Measurements from ENCODE around the gene KRT85. TPM values are rescaled to one million over a fixed set of nuclear protein-coding genes. Genes with fewer than 3 reads are reported as not detected.

The KRT85 gene
- total and polyA plus RNA-seq, 10 of the 15 experiments (the other 5 are each of a cell fraction or from before 2014, with no cell fraction given) = 0.05 to 0.18 (median 0.11) TPM; not detected in 6

DNA sequence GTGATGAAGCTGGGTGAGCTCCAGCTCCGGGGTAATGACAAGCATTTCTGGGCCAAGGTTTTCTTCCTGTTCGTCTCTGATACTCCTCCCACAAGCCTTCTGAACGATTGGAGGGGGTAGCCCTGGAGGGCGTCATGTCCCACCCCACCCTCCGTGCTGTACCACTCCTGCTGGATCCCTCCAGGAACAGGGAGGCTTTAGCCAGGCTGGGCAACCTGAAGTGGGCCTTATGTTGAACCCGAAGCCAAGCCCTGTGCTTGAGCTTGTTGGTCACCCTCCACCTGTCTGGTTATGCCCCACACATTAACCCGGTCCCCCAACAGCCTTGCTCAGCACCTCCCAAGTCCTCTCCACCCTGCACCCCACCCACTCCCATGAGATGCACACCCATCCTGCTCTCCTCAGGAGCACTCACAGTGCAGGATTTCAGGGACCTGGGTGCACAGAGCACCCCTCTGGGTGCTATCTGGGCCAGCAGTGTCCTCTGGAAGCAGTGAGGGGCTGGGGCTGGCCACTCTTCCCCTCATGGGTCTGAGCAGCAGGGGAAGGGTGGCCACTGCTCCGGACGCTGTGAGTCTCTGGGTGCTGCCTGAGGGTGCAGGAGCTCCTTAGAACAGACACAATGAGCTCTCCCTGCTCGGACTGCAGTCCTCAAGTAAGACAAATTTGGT is 39.3 kb downstream of the KRT85 start:
- TF ChIP-seq, protein P1, sequence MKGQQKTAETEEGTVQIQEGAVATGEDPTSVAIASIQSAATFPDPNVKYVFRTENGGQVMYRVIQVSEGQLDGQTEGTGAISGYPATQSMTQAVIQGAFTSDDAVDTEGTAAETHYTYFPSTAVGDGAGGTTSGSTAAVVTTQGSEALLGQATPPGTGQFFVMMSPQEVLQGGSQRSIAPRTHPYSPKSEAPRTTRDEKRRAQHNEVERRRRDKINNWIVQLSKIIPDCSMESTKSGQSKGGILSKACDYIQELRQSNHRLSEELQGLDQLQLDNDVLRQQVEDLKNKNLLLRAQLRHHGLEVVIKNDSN (IDR thresholded peaks at IDR 0.05; ENCODE audit: borderline replicate concordance, extremely low read length, insufficient read depth, low read depth, low read length) = no peak
- TF ChIP-seq NFXL1 (IDR thresholded peaks at IDR 0.05; ENCODE audit: borderline replicate concordance) (no peak), NFIC (IDR thresholded peaks at IDR 0.05; ENCODE audit: low read depth, low read length) (no peak), ESRRA (IDR thresholded peaks at IDR 0.05; ENCODE audit: low read length) (no peak), RUNX3 (IDR thresholded peaks at IDR 0.05; ENCODE audit: low read length) (no peak), NR2F1 (conservative IDR thresholded peaks at IDR 0.05) (no peak), STAT1 (conservative IDR thresholded peaks at IDR 0.05) (no peak)
- TF ChIP-seq, protein P2, sequence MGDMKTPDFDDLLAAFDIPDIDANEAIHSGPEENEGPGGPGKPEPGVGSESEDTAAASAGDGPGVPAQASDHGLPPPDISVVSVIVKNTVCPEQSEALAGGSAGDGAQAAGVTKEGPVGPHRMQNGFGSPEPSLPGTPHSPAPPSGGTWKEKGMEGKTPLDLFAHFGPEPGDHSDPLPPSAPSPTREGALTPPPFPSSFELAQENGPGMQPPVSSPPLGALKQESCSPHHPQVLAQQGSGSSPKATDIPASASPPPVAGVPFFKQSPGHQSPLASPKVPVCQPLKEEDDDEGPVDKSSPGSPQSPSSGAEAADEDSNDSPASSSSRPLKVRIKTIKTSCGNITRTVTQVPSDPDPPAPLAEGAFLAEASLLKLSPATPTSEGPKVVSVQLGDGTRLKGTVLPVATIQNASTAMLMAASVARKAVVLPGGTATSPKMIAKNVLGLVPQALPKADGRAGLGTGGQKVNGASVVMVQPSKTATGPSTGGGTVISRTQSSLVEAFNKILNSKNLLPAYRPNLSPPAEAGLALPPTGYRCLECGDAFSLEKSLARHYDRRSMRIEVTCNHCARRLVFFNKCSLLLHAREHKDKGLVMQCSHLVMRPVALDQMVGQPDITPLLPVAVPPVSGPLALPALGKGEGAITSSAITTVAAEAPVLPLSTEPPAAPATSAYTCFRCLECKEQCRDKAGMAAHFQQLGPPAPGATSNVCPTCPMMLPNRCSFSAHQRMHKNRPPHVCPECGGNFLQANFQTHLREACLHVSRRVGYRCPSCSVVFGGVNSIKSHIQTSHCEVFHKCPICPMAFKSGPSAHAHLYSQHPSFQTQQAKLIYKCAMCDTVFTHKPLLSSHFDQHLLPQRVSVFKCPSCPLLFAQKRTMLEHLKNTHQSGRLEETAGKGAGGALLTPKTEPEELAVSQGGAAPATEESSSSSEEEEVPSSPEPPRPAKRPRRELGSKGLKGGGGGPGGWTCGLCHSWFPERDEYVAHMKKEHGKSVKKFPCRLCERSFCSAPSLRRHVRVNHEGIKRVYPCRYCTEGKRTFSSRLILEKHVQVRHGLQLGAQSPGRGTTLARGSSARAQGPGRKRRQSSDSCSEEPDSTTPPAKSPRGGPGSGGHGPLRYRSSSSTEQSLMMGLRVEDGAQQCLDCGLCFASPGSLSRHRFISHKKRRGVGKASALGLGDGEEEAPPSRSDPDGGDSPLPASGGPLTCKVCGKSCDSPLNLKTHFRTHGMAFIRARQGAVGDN (IDR thresholded peaks at IDR 0.05) = no peak
- TF ChIP-seq, protein P3, sequence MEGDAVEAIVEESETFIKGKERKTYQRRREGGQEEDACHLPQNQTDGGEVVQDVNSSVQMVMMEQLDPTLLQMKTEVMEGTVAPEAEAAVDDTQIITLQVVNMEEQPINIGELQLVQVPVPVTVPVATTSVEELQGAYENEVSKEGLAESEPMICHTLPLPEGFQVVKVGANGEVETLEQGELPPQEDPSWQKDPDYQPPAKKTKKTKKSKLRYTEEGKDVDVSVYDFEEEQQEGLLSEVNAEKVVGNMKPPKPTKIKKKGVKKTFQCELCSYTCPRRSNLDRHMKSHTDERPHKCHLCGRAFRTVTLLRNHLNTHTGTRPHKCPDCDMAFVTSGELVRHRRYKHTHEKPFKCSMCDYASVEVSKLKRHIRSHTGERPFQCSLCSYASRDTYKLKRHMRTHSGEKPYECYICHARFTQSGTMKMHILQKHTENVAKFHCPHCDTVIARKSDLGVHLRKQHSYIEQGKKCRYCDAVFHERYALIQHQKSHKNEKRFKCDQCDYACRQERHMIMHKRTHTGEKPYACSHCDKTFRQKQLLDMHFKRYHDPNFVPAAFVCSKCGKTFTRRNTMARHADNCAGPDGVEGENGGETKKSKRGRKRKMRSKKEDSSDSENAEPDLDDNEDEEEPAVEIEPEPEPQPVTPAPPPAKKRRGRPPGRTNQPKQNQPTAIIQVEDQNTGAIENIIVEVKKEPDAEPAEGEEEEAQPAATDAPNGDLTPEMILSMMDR (IDR thresholded peaks at IDR 0.05 in 2 of 3, conservative IDR thresholded peaks at IDR 0.05 in 1 of 3; ENCODE audit: control insufficient read depth in 2 of 3, extremely low read depth in 1 of 3, insufficient read depth in 1 of 3, low read depth in 3 of 3, low read length in 3 of 3) = no peak
- POLR2A ChIA-PET = no interaction called here
- Histone ChIP-seq H3K36me3 (ENCODE audit: control insufficient read depth in 2 of 2, insufficient read depth in 2 of 2, low read length in 1 of 2) (no peaks in the 10 kb centered on the region), H3K9ac (ENCODE audit: control insufficient read depth, insufficient read depth, low read length) (no peak overlapping the region), H3K27me3 (replicated peaks in 1 of 2; ENCODE audit: control insufficient read depth in 2 of 2, insufficient read depth in 2 of 2, low read length in 1 of 2) (peaks cover 0 to 4% of the 10 kb centered on the region in 2 experiments; a peak in 2 of 4 replicates), H3K79me2 (ENCODE audit: control insufficient read depth, insufficient read depth, low read length) (no peaks in the 10 kb centered on the region), H4K20me1 (ENCODE audit: control insufficient read depth, insufficient read depth) (no peaks in the 10 kb centered on the region), H3K27ac (ENCODE audit: control insufficient read depth, insufficient read depth) (no peak overlapping the region), H3K4me2 (ENCODE audit: control insufficient read depth, insufficient read depth) (no peak overlapping the region), H3K4me3 (no peak overlapping the region), H3K4me1 (ENCODE audit: control insufficient read depth, insufficient read depth, low read length) (peaks cover 7% of the 10 kb centered on the region), H2AFZ (ENCODE audit: control insufficient read depth, low read depth, low read length) (no peak overlapping the region), H3K9me3 (replicated peaks; ENCODE audit: control insufficient read depth, insufficient read depth, low read length) (no peaks in the 10 kb centered on the region)
- FAIRE-seq (no peak), DNase-seq (ENCODE audit: low read depth, low spot score) (no peak), ATAC-seq (no peak; the same call in 2 of the 3 replicates)
- intact Hi-C loops (cut with micrococcal nuclease; ENCODE audit: unreplicated experiment) (loop anchor here (1.0 to 10.0 kb wide), 3 partner anchors 49 to 171 kb away; no protein-coding TSS in a partner anchor), in situ Hi-C loops (cut with MboI) (loop anchor here (10.0 kb wide), 1 partner anchor 173 kb away; no protein-coding TSS in a partner anchor)
- CTCF ChIA-PET = interaction anchor here (0.6 to 5.1 kb wide), 30 partner anchors 9 to 658 kb away, joined by 3 to 53 read pairs (median 4); no protein-coding TSS in a partner anchor
- 32% methylated on average over 10 of the region's 10 CpGs for WGBS (ENCODE audit: insufficient coverage, insufficient replicate concordance, low lambda C conversion rate, missing lambda C conversion rate)
- SMC1A ChIA-PET (ENCODE audit: uncharacterized antibody, unreplicated experiment) = interaction anchor here (1.1 to 2.7 kb wide), 7 partner anchors 15 to 170 kb away, joined by 3 to 13 read pairs (median 4); no protein-coding TSS in a partner anchor
- no TSS peak for BruUV-seq (replicated peaks)
- RAD21 ChIA-PET (ENCODE audit: unreplicated experiment) = interaction anchor here (0.9 to 1.8 kb wide), 9 partner anchors 12 to 552 kb away, joined by 3 to 8 read pairs (median 3); no protein-coding TSS in a partner anchor
